Measurements from ENCODE around the gene RRP12. TPM values are rescaled to one million over a fixed set of nuclear protein-coding genes. Genes with fewer than 3 reads are reported as not detected.
"Not testable (repeated sequence)": the region's sequence is repeated elsewhere in the genome, so short reads cannot be mapped to it uniquely, and the experiment has no call there.

Gene RRP12
- total RNA-seq, 6 experiments from 2014 or later, result 6.7 to 23.2 (median 10.2) TPM

GRCh38 chr10:97353945-97354344 lies 47.2 kb downstream of the RRP12 start:
- no peak for DNase-seq
- Histone ChIP-seq H3K4me1 (no peaks in the 10 kb centered on the region), H3K27ac (no peak overlapping the region), H3K36me3 (no peaks in the 10 kb centered on the region), H3K4me3 (no peak overlapping the region), H3K27me3 (no peaks in the 10 kb centered on the region), H3K9me3 (no peaks in the 10 kb centered on the region)
- WGBS (ENCODE audit: insufficient coverage, low coverage, low lambda C conversion rate, missing lambda C conversion rate), result 20% methylated on average over 1 of the region's 4 CpGs
- intact Hi-C loops (cut with DNase I), result no loop called here
- peak; percentile 28 to 48 (median 35) for ATAC-seq
- TF ChIP-seq CTCF (IDR thresholded peaks at IDR 0.05) (no peak), POLR2A (IDR thresholded peaks at IDR 0.05) (no peak)

- H3K4me1 ChIP-seq, result no peaks in the 10 kb centered on the region
- ATAC-seq, result no peak
These were observed 51.2 kb downstream of the RRP12 start for GRCh38 chr10:97349752-97350513.

GRCh38 chr10:97347317-97347716 lies 53.8 kb downstream of the RRP12 start:
- no peak for DNase-seq
- no peaks in the 10 kb centered on the region for H3K36me3 ChIP-seq
- intact Hi-C loops (cut with DNase I), result no loop called here
- TF ChIP-seq POLR2A (IDR thresholded peaks at IDR 0.05) (no peak), CTCF (IDR thresholded peaks at IDR 0.05) (no peak)
- WGBS (ENCODE audit: insufficient coverage, low coverage, low lambda C conversion rate, missing lambda C conversion rate), result no CpG with 5 or more reads among the region's 4 CpGs
- H3K9me3 ChIP-seq, result no peaks in the 10 kb centered on the region
- no peak overlapping the region for H3K4me3 ChIP-seq
- H3K27me3 ChIP-seq, result no peaks in the 10 kb centered on the region
- H3K27ac ChIP-seq, result no peak overlapping the region
- ATAC-seq, result no peak
- no peaks in the 10 kb centered on the region for H3K4me1 ChIP-seq

More at GRCh38 chr10:97349752-97350513, 51.2 kb downstream of the RRP12 start:
- intact Hi-C loops (cut with DNase I), result no loop called here
- no peaks in the 10 kb centered on the region for H3K27me3 ChIP-seq
- no peak overlapping the region for H3K27ac ChIP-seq
- no peaks in the 10 kb centered on the region for H3K9me3 ChIP-seq
- WGBS (ENCODE audit: insufficient coverage, low coverage, low lambda C conversion rate, missing lambda C conversion rate), result 85% methylated on average over 10 of the region's 12 CpGs
- H3K36me3 ChIP-seq, result no peaks in the 10 kb centered on the region
- TF ChIP-seq POLR2A (IDR thresholded peaks at IDR 0.05) (no peak), CTCF (IDR thresholded peaks at IDR 0.05) (no peak)
- H3K4me3 ChIP-seq, result no peak overlapping the region
- no peak for DNase-seq

DNA sequence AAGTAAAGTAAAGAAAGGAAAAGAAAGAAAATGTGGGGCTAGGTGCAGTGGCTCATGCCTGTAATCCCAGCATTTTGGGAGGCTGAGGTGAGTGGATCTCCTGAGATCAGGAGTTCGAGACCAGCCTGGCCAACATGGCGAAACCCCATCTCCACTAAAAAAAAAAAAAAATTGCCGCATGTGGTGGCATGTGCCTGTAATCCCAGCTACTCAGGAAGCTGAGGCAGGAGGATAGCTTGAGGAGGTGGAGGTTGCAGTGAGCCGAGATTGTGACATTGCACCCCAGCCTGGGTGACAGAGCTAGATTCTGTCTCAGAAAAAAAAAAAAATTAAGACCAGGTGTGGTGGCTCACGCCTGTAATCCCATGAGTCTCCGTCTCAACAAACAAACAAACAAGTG lies 57.5 kb downstream of the RRP12 start:
- H3K4me1 ChIP-seq; H3K9me3 ChIP-seq; intact Hi-C loops (cut with DNase I); H3K27me3 ChIP-seq; DNase-seq; H3K36me3 ChIP-seq; H3K27ac ChIP-seq; ATAC-seq; H3K4me3 ChIP-seq: not testable (repeated sequence)
- 85% methylated on average over 5 of the region's 6 CpGs for WGBS (ENCODE audit: insufficient coverage, low coverage, low lambda C conversion rate, missing lambda C conversion rate)

DNA sequence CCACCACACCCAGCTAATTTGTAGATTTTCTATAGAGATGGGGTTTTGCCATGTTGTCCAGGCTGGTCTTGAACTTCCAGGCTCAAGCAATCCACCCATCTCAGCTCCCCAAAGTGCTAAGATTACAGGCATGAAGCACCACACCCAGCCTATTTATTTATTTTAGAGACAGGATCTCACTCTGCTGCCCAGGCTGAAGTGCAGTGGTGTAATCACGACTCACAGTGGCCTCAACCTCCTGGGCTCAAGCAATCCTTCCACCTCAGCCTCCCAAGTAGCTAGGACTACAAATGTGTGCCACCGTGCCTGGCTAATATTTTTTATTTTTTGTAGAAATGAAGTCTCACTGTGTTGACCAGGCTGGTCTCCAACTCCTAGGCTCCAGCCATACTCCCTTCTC lies 59.7 kb downstream of the RRP12 start:
- Histone ChIP-seq H3K27ac (no peak overlapping the region), H3K36me3 (no peaks in the 10 kb centered on the region), H3K27me3 (no peaks in the 10 kb centered on the region), H3K4me3 (no peak overlapping the region), H3K4me1 (no peaks in the 10 kb centered on the region), H3K9me3 (no peaks in the 10 kb centered on the region)
- DNase-seq, result no peak
- TF ChIP-seq POLR2A (IDR thresholded peaks at IDR 0.05) (no peak), CTCF (IDR thresholded peaks at IDR 0.05) (no peak)
- no peak for ATAC-seq
- 67% methylated on average over 1 of the region's 2 CpGs for WGBS (ENCODE audit: insufficient coverage, low coverage, low lambda C conversion rate, missing lambda C conversion rate)
- intact Hi-C loops (cut with DNase I), result no loop called here
